Panc1 (cell line): Measurements from ENCODE around the gene PRR5. TPM values are rescaled to one million over a fixed set of nuclear protein-coding genes. Genes with fewer than 3 reads are reported as not detected.

Experiments used
- ATAC-seq: fragments of 200-7000 bp; cut with Tn5 transposase; 2 replicates; pipeline ENCODE4 v1.9.1; 2020; ENCODE audit warnings: mild to moderate bottlenecking, moderate library complexity
- BruUV-seq: library from RNA; stranded (reverse); fragments of 400-500 nt; replicated peaks from 2 replicates; lab custom pipeline; 2021; lab: Mats Ljungman, UMichigan
- CTCF ChIA-PET: fragments of 300-600 bp; sonication (Branson Sonifier 250); formaldehyde crosslinking; loops from one replicate; lab custom pipeline; 2022; ENCODE audit warnings: antibody characterized with exemption; lab: Charles Lee
- POLR2A ChIA-PET: fragments of 300-600 bp; sonication (Branson Sonifier 250); formaldehyde crosslinking; loops from one replicate; lab custom pipeline; 2022; ENCODE audit warnings: antibody characterized with exemption; lab: Charles Lee
- DNase-seq: peaks from one replicate; pipeline ENCODE4 v3.0.0-alpha.2; 2010; ENCODE audit warnings: low read depth, low spot score
- H3K27ac ChIP-seq: 2 replicates; pipeline ENCODE4 v1.5.1; 2011; ENCODE audit warnings: mild to moderate bottlenecking, low read length, inconsistent platforms
- H3K27me3 ChIP-seq: fragments of 200-500 bp; sonication (Bioruptor generic); 2 replicates; pipeline ENCODE4 v1.6.0; 2014; ENCODE audit warnings: low read length, inconsistent platforms; ENCODE audit not compliant: control insufficient read depth, insufficient read depth
- H3K36me3 ChIP-seq: fragments of 200-500 bp; sonication (Bioruptor generic); 2 replicates; pipeline ENCODE4 v1.5.1; 2014; ENCODE audit warnings: inconsistent platforms, mild to moderate bottlenecking, low read length, moderate library complexity; ENCODE audit not compliant: control insufficient read depth, insufficient read depth
- H3K4me1 ChIP-seq: 2 replicates; pipeline ENCODE4 v1.5.1; 2011; ENCODE audit warnings: inconsistent platforms, mild to moderate bottlenecking, low read length, moderate library complexity; ENCODE audit not compliant: control insufficient read depth, insufficient read depth
- H3K4me3 ChIP-seq, 2 experiments: 2 replicates each; pipeline ENCODE4 v1.5.1; 2011 to 2012; ENCODE audit warnings: low read depth in 2 of 2, low read length in 2 of 2, mild to moderate bottlenecking in 2 of 2, inconsistent platforms in 1 of 2, moderate library complexity in 1 of 2
- H3K9me3 ChIP-seq: fragments of 200-500 bp; sonication (Bioruptor generic); 2 replicates; pipeline ENCODE4 v1.5.1; 2014; ENCODE audit warnings: low read depth, mild to moderate bottlenecking, inconsistent platforms, low read length, moderate library complexity; ENCODE audit not compliant: control insufficient read depth, insufficient read depth
- CTCF ChIP-seq: fragments of 450-650 bp; IDR thresholded peaks from 2 replicates; pipeline ENCODE4 v1.5.1; 2017; ENCODE audit warnings: mild to moderate bottlenecking
- POLR2AphosphoS5 ChIP-seq: IDR thresholded peaks from 2 replicates; pipeline ENCODE4 v1.6.1; 2012; ENCODE audit warnings: mild to moderate bottlenecking, low read depth, low read length, moderate library complexity
- REST ChIP-seq, 2 experiments: IDR thresholded peaks; 2 replicates each; pipeline ENCODE4 v1.6.1; 2011 to 2012; ENCODE audit warnings: low read depth in 2 of 2, control low read depth in 1 of 2, low read length in 1 of 2, mild to moderate bottlenecking in 1 of 2, moderate library complexity in 1 of 2; ENCODE audit not compliant: insufficient read depth in 1 of 2
- SIN3A ChIP-seq: IDR thresholded peaks from 2 replicates; pipeline ENCODE4 v1.6.1; 2012; ENCODE audit warnings: low read depth, mild to moderate bottlenecking, low read length, moderate library complexity, borderline replicate concordance; ENCODE audit not compliant: insufficient read depth
- TCF7L2 ChIP-seq: IDR thresholded peaks from 2 replicates; pipeline ENCODE4 v1.6.1; 2011; ENCODE audit warnings: mild to moderate bottlenecking, low read depth, low read length, inconsistent platforms
- in situ Hi-C: cut with HindIII; loops from 2 replicates; pipeline ENCODE4 v1.10.0; 2016; ENCODE audit warnings: low sequenced_read_pairs, low pct_unique_long_range_greater_than_20kb
- intact Hi-C: fragments of 100-400 bp; cut with micrococcal nuclease; formaldehyde crosslinking; loops from one replicate; pipeline ENCODE4 v1.10.0; 2022; ENCODE audit not compliant: unreplicated experiment
- total RNA-seq: library from RNA; stranded (reverse); gene quantifications from one replicate; pipeline ENCODE4 v1.2.1, GENCODE V29; 2021; ENCODE audit not compliant: unreplicated experiment

The PRR5 gene
- total RNA-seq, 1 experiment from 2014 or later: 11.5 TPM

- H3K4me1 ChIP-seq: peaks cover 13% of the 10 kb centered on the region
- intact Hi-C loops: no loop called here
- no peaks in the 10 kb centered on the region for H3K27me3 ChIP-seq
- H3K9me3 ChIP-seq: no peaks in the 10 kb centered on the region
- DNase-seq (no peak), ATAC-seq (peak; percentile 41; the same call in 1 of the 2 replicates)
- H3K4me3 ChIP-seq: no peak overlapping the region
- TF ChIP-seq REST (IDR thresholded peaks at IDR 0.05; ENCODE audit: insufficient read depth in 1 of 2, low read depth in 2 of 2, low read length in 1 of 2): no peak
- TF ChIP-seq TCF7L2: no peak
- no peak for TF ChIP-seq POLR2AphosphoS5
- no peak for TF ChIP-seq CTCF
- TF ChIP-seq SIN3A: no peak
- no peaks in the 10 kb centered on the region; the same call in 1 of the 2 replicates for H3K36me3 ChIP-seq
- in situ Hi-C loops: no loop called here
- 0 out of 2 replicates have a peak overlapping the region, but pooled peaks have one; percentile 23 for H3K27ac ChIP-seq
- BruUV-seq: no TSS peak
- CTCF ChIA-PET: no interaction called here
- POLR2A ChIA-PET: no interaction called here
Observed at GRCh38 chr22:44754998-44755397, 53.0 kb downstream of the PRR5 start.

GRCh38 chr22:44755417-44755816, 53.4 kb downstream of the PRR5 start:
- no peaks in the 10 kb centered on the region for H3K9me3 ChIP-seq
- H3K4me1 ChIP-seq: peaks cover 13% of the 10 kb centered on the region
- no peaks in the 10 kb centered on the region; the same call in 1 of the 2 replicates for H3K36me3 ChIP-seq
- intact Hi-C loops: no loop called here
- ATAC-seq: no peak
- BruUV-seq: no TSS peak
- POLR2A ChIA-PET: no interaction called here
- CTCF ChIA-PET: no interaction called here
- H3K27me3 ChIP-seq: no peaks in the 10 kb centered on the region
- no peak for TF ChIP-seq POLR2AphosphoS5
- TF ChIP-seq REST (IDR thresholded peaks at IDR 0.05; ENCODE audit: insufficient read depth in 1 of 2, low read depth in 2 of 2, low read length in 1 of 2): no peak
- no peak for TF ChIP-seq CTCF
- TF ChIP-seq TCF7L2: no peak
- TF ChIP-seq SIN3A: no peak
- in situ Hi-C loops: no loop called here
- no peak overlapping the region for H3K27ac ChIP-seq
- no peak for DNase-seq
- H3K4me3 ChIP-seq: no peak overlapping the region
